Neural progenitor cell (in vitro differentiated cells): ENCODE measurements around the gene ICE1. TPM values are rescaled to one million over a fixed set of nuclear protein-coding genes. Genes with fewer than 3 reads are reported as not detected.

Experiments
- DNase-seq: peaks from one replicate; pipeline ENCODE4 v3.0.0-alpha.2; 2016; ENCODE audit warnings: low spot score
- H2AFZ ChIP-seq: fragments of 200-600 bp; sonication (generic); replicated peaks from 2 replicates; pipeline ENCODE4 v1.6.1; 2016; ENCODE audit warnings: antibody characterized with exemption
- H3F3A ChIP-seq: fragments of 200-600 bp; sonication (generic); 2 replicates; pipeline ENCODE4 v1.6.1; 2016; ENCODE audit warnings: antibody characterized with exemption, low read depth
- H3K27ac ChIP-seq: fragments of 200-600 bp; sonication (generic); 2 replicates; pipeline ENCODE4 v1.5.1; 2016; ENCODE audit warnings: mild to moderate bottlenecking
- H3K27me3 ChIP-seq: fragments of 200-600 bp; sonication (generic); 2 replicates; pipeline ENCODE4 v1.6.1; 2016; ENCODE audit warnings: mild to moderate bottlenecking, moderate library complexity
- H3K36me3 ChIP-seq: fragments of 200-600 bp; sonication (generic); 2 replicates; pipeline ENCODE4 v1.5.1; 2016
- H3K4me1 ChIP-seq: fragments of 200-600 bp; sonication (generic); 2 replicates; pipeline ENCODE4 v1.6.1; 2016; ENCODE audit warnings: mixed run types
- H3K4me2 ChIP-seq: fragments of 200-600 bp; sonication (generic); 2 replicates; pipeline ENCODE4 v1.6.1; 2016
- H3K4me3 ChIP-seq: fragments of 200-600 bp; sonication (generic); 2 replicates; pipeline ENCODE4 v1.5.1; 2016
- H3K79me2 ChIP-seq: fragments of 200-600 bp; sonication (generic); 2 replicates; pipeline ENCODE4 v1.6.1; 2016; ENCODE audit warnings: low read depth
- H3K9ac ChIP-seq: fragments of 200-600 bp; sonication (generic); 2 replicates; pipeline ENCODE4 v1.6.1; 2016
- H3K9me3 ChIP-seq: fragments of 200-600 bp; sonication (generic); 2 replicates; pipeline ENCODE4 v1.5.1; 2016; ENCODE audit warnings: low read depth
- H4K20me1 ChIP-seq: fragments of 200-600 bp; sonication (generic); 2 replicates; pipeline ENCODE4 v1.6.1; 2016; ENCODE audit warnings: low read depth
- H3K27ac Mint-ChIP-seq: 3 replicates; pipeline ENCODE4 v1.8.0; 2021; ENCODE audit warnings: mixed read lengths
- H3K27me3 Mint-ChIP-seq: 2 replicates; pipeline ENCODE4 v1.8.0; 2022; ENCODE audit warnings: low read depth, mild to moderate bottlenecking, inconsistent platforms, moderate library complexity, mixed read lengths; ENCODE audit not compliant: insufficient read depth
- H3K36me3 Mint-ChIP-seq: 3 replicates; pipeline ENCODE4 v1.8.0; 2021; ENCODE audit warnings: mixed read lengths
- H3K4me1 Mint-ChIP-seq: 3 replicates; pipeline ENCODE4 v1.8.0; 2021; ENCODE audit warnings: mixed read lengths
- H3K4me3 Mint-ChIP-seq: 3 replicates; pipeline ENCODE4 v1.8.0; 2021; ENCODE audit warnings: mild to moderate bottlenecking, moderate library complexity, mixed read lengths
- H3K9me3 Mint-ChIP-seq: 3 replicates; pipeline ENCODE4 v1.8.0; 2020; ENCODE audit warnings: mixed read lengths
- EZH2 ChIP-seq: fragments of 200-600 bp; sonication (generic); IDR thresholded peaks from 2 replicates; pipeline ENCODE4 v1.6.1; 2017; ENCODE audit warnings: antibody characterized with exemption, mild to moderate bottlenecking, moderate library complexity
- EZH2phosphoT487 ChIP-seq: fragments of 200-600 bp; sonication (generic); IDR thresholded peaks from 2 replicates; pipeline ENCODE4 v1.6.1; 2017; ENCODE audit warnings: antibody characterized with exemption
- total RNA-seq: library from RNA; depleted of rRNA; stranded (reverse); fragments of >200 nt; gene quantifications from 2 replicates; pipeline ENCODE4 v1.2.3, GENCODE V29; 2015; ENCODE audit warnings: low replicate concordance
- TF ChIP-seq, protein P1 (sequence below): fragments of 200-600 bp; sonication (generic); IDR thresholded peaks from 2 replicates; pipeline ENCODE4 v1.5.1; 2017; ENCODE audit warnings: antibody characterized with exemption, mild to moderate bottlenecking

Gene ICE1
- total RNA-seq, 1 donor from 2014 or later, result 47.6 TPM

DNA sequence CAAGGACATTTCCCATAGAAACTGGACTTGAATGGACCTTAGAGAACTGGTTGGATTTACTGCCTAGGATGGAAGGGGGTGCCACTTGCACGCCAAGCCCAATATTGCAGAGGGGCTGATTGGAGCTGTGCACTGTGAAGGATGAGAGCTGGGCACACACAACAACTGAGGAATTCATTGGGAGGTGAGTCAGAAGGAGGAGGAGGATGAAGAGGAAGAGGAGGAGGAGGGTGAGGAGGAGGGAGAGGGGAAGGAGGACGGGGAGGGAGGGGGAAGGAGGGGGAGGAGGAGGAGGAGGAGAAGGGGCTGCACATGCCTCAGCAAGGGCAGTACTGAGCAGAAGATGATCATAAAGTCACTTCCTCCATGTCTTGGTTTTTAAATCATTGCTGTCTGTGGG lies 5.7 kb upstream of the ICE1 start:
- H3K4me1 Mint-ChIP-seq, result peaks cover 20% of the 10 kb centered on the region
- Histone ChIP-seq H3K27me3 (no peaks in the 10 kb centered on the region), H3K36me3 (no peaks in the 10 kb centered on the region), H3K9me3 (no peaks in the 10 kb centered on the region), H2AFZ (no peak overlapping the region), H3F3A (peaks cover 6% of the 10 kb centered on the region), H3K9ac (no peak overlapping the region), H3K4me1 (peaks cover 6% of the 10 kb centered on the region), H3K4me3 (no peak overlapping the region), H3K79me2 (no peaks in the 10 kb centered on the region), H3K27ac (no peak overlapping the region), H4K20me1 (no peaks in the 10 kb centered on the region), H3K4me2 (no peak overlapping the region)
- no peak overlapping the region for H3K4me3 Mint-ChIP-seq
- no peaks in the 10 kb centered on the region for H3K36me3 Mint-ChIP-seq
- no peak for TF ChIP-seq EZH2
- TF ChIP-seq EZH2phosphoT487, result no peak
- TF ChIP-seq, protein P1, sequence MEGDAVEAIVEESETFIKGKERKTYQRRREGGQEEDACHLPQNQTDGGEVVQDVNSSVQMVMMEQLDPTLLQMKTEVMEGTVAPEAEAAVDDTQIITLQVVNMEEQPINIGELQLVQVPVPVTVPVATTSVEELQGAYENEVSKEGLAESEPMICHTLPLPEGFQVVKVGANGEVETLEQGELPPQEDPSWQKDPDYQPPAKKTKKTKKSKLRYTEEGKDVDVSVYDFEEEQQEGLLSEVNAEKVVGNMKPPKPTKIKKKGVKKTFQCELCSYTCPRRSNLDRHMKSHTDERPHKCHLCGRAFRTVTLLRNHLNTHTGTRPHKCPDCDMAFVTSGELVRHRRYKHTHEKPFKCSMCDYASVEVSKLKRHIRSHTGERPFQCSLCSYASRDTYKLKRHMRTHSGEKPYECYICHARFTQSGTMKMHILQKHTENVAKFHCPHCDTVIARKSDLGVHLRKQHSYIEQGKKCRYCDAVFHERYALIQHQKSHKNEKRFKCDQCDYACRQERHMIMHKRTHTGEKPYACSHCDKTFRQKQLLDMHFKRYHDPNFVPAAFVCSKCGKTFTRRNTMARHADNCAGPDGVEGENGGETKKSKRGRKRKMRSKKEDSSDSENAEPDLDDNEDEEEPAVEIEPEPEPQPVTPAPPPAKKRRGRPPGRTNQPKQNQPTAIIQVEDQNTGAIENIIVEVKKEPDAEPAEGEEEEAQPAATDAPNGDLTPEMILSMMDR, result no peak
- H3K27me3 Mint-ChIP-seq, result peaks cover 4% of the 10 kb centered on the region
- H3K9me3 Mint-ChIP-seq, result peaks cover 8% of the 10 kb centered on the region
- H3K27ac Mint-ChIP-seq, result no peak overlapping the region
- DNase-seq, result no peak

DNA sequence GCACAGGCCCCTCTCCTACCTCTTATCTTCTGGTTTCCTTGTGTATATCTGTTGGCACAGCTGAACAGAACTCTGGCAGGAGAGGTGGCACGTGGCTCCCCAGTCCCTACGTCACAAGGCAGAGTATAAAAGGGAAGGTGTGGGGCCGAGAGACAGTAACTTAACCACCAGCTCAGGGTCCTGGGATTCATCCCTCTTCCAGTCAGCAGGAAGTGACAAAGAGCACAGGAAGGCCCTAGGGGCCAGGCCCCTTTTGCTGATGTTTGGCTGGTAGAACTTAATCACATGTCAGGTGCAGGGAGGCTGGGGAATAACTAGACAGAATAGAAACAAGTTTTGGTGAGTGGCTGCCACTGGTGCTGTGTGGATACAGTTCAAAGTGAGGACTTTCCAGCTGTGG lies 4.5 kb upstream of the ICE1 start:
- Mint-ChIP-seq H3K36me3 (no peaks in the 10 kb centered on the region), H3K4me1 (peaks cover 21% of the 10 kb centered on the region), H3K27ac (peak overlapping the region; percentile 51), H3K27me3 (peaks cover 4% of the 10 kb centered on the region), H3K4me3 (no peak overlapping the region), H3K9me3 (peaks cover 2% of the 10 kb centered on the region)
- Histone ChIP-seq H2AFZ (no peak overlapping the region), H3K27ac (no peak overlapping the region), H3K36me3 (no peaks in the 10 kb centered on the region), H4K20me1 (peaks cover 2% of the 10 kb centered on the region), H3K79me2 (peaks cover 5% of the 10 kb centered on the region), H3K4me3 (no peak overlapping the region), H3K27me3 (no peaks in the 10 kb centered on the region), H3K9ac (no peak overlapping the region), H3F3A (peaks cover 10% of the 10 kb centered on the region), H3K4me1 (peaks cover 6% of the 10 kb centered on the region), H3K9me3 (no peaks in the 10 kb centered on the region), H3K4me2 (no peak overlapping the region)
- TF ChIP-seq EZH2 (no peak), EZH2phosphoT487 (no peak)
- TF ChIP-seq, protein P1, result no peak
- DNase-seq, result no peak

DNA sequence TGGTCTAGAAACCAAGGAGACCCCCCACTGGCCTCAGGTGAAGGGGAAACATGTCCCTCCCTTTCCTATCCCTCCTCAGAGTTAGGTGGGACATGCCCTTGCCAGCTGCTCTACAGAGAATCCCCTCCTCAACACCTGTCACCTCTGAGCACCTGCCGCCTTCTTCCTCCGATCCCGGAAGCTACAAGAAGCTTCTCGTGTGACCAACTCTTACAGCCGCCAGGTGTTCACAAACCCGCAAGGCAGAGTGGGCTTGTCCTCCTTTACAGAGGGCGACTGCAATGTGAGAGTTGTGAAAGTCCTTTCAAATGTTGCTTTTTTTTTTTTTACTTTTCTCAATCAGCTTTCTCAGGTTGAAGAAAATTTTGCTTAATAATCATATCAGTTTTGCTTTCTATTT lies 3.7 kb upstream of the ICE1 start:
- Mint-ChIP-seq H3K9me3 (no peaks in the 10 kb centered on the region), H3K4me3 (no peak overlapping the region), H3K27me3 (peaks cover 4% of the 10 kb centered on the region), H3K36me3 (no peaks in the 10 kb centered on the region), H3K4me1 (peaks cover 21% of the 10 kb centered on the region), H3K27ac (no peak overlapping the region)
- peaks cover 10% of the 10 kb centered on the region for H3F3A ChIP-seq
- TF ChIP-seq EZH2phosphoT487 (no peak), EZH2 (no peak)
- TF ChIP-seq, protein P1, result no peak
- DNase-seq, result no peak
- H4K20me1 ChIP-seq, result peaks cover 10% of the 10 kb centered on the region
- no peaks in the 10 kb centered on the region for H3K9me3 ChIP-seq
- H3K79me2 ChIP-seq, result peaks cover 12% of the 10 kb centered on the region
- H3K27me3 ChIP-seq, result no peaks in the 10 kb centered on the region
- no peak overlapping the region for H3K27ac ChIP-seq
- H3K4me3 ChIP-seq, result no peak overlapping the region
- no peak overlapping the region for H3K9ac ChIP-seq
- H2AFZ ChIP-seq, result no peak overlapping the region
- no peaks in the 10 kb centered on the region for H3K36me3 ChIP-seq
- peaks cover 10% of the 10 kb centered on the region for H3K4me1 ChIP-seq
- no peak overlapping the region for H3K4me2 ChIP-seq
